ENCODE measurements around the gene CLCN3.
"Not testable (repeated sequence)": the region's sequence is repeated elsewhere in the genome, so short reads cannot be mapped to it uniquely, and the experiment has no call there.

The CLCN3 gene

GRCh38 chr4:169619958-169620879 is at the start of gene CLCN3:
CLCN3 (plus strand) TSS chr4:169620578; CDS start chr4:169635929, 15,351 bp downstream.
- no peak for TF ChIP-seq CTCF (IDR thresholded peaks at IDR 0.05; ENCODE audit: insufficient read depth, missing control alignments)
- FAIRE-seq (no peak), DNase-seq (ENCODE audit: insufficient read length, low spot score) (peak; percentile 67)

DNA sequence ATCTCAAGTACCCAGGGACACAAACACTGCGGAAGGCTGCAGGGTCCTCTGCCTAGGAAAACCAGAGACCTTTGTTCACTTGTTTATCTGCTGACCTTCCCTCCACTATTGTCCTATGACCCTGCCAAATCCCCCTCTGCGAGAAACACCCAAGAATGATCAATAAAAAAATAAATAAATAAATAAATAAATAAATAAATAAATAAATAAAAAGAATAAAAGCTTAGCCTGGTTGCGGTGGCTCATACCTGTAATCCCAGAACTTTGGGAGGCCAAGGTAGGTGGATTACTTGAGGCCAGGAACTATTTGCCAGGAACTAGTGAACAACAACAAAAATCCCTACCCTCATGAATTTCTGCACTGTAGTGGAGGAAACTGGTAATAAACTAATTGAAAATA is 49.4 kb upstream of the CLCN3 start:
- FAIRE-seq; DNase-seq (ENCODE audit: insufficient read length, low spot score): not testable (repeated sequence)

DNA sequence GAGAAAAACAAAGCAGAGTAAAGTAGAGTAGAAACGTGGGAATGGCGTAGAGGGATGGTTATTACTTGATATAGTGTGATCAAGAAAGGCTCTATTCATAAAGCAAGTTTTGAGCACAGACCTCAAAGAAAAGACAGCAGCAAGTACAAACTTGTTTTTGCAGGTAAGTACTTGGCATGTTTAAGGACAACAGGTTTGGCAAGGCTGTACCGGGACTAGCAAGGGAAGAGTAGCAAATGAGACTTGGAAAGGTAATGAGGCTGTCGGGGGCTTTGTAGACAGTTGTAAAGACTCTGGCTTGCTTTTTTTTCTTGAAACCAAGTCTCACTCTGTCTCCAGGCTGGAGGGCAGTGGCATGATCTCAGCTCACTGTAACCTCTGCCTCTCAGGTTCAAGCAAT is 48.9 kb upstream of the CLCN3 start:
- no peak for DNase-seq (ENCODE audit: insufficient read length, low spot score)
- FAIRE-seq = no peak
- no peak for TF ChIP-seq CTCF (IDR thresholded peaks at IDR 0.05; ENCODE audit: insufficient read depth, missing control alignments)

DNA sequence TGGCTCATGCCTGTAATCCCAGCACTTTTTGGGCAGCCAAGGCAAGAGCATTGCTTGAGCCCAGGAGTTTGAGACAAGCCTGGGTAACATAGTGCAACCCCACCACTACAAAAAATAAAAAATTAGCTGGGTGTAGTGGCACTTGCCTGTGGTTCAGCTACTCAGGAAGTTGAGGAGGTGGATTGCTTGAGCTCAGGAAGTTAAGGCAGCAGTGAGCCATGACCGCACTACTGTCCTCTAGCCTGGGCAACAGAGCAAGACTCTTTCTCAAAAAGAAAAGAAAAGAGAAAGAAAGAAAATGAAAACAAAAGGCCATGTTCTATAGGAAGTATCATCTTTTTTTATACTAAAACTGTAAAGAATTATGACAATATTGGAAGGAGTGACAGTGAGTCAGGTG is 46.5 kb upstream of the CLCN3 start:
- no peak for DNase-seq (ENCODE audit: insufficient read length, low spot score)
- TF ChIP-seq CTCF (IDR thresholded peaks at IDR 0.05; ENCODE audit: insufficient read depth, missing control alignments) = no peak
- no peak for FAIRE-seq

DNA sequence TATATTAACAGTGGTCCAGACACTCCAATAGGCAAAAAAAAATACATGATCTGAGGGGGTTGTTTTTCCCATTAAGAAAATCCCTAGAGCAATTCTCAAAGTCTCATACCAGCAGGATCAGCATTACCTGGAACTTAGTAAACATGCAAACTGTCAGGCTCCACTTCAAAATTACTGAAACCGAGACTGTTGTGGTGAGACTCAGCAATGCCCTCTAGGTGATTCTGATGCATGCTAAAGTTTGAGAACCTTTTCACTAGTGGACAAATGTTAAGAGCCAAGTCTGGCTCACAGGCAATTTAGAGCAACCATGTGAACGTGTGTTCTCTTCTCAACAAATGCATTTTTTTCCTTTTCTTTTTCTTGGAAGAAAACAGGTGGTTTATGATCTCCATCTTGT is 38.2 kb upstream of the CLCN3 start:
- no peak for TF ChIP-seq CTCF (IDR thresholded peaks at IDR 0.05; ENCODE audit: insufficient read depth, missing control alignments)
- DNase-seq (ENCODE audit: insufficient read length, low spot score) (no peak), FAIRE-seq (no peak)

- FAIRE-seq = no peak
Measured at GRCh38 chr4:169582706-169583105, 37.7 kb upstream of the CLCN3 start.

GRCh38 chr4:169583563-169583962 is 36.8 kb upstream of the CLCN3 start:
- FAIRE-seq (no peak), DNase-seq (ENCODE audit: insufficient read length, low spot score) (no peak)
- no peak for TF ChIP-seq CTCF (IDR thresholded peaks at IDR 0.05; ENCODE audit: insufficient read depth, missing control alignments)

More at GRCh38 chr4:169582706-169583105, 37.7 kb upstream of the CLCN3 start:
- DNase-seq (ENCODE audit: insufficient read length, low spot score) = no peak
- no peak for TF ChIP-seq CTCF (IDR thresholded peaks at IDR 0.05; ENCODE audit: insufficient read depth, missing control alignments)
